WTC11 (cell line): ENCODE results near the gene WDR27. TPM values are rescaled to one million over a fixed set of nuclear protein-coding genes. Genes with fewer than 3 reads are reported as not detected.

Experiments used
- ATAC-seq: fragments of 200-7000 bp; cut with Tn5 transposase; 2 replicates; pipeline ENCODE4 v1.10.0; 2021; ENCODE audit warnings: mild to moderate bottlenecking, moderate library complexity
- CTCF ChIA-PET: fragments of 300-600 bp; sonication (Branson Sonifier 250); formaldehyde crosslinking; loops from one replicate; lab custom pipeline; 2021; ENCODE audit warnings: antibody characterized with exemption; lab: Charles Lee
- POLR2A ChIA-PET: fragments of 350-600 bp; sonication (Branson Sonifier 250); formaldehyde crosslinking; loops from one replicate; lab custom pipeline; 2021; ENCODE audit warnings: antibody characterized with exemption; lab: Charles Lee
- DNase-seq: peaks from one replicate; pipeline ENCODE4 v3.0.0; 2021; ENCODE audit warnings: low spot score
- H3K27ac Mint-ChIP-seq: 2 replicates; pipeline ENCODE4 v1.8.0; 2021; ENCODE audit warnings: mixed read lengths
- H3K27me3 Mint-ChIP-seq: 2 replicates; pipeline ENCODE4 v1.8.0; 2021; ENCODE audit warnings: low read depth, mild to moderate bottlenecking, moderate library complexity, mixed read lengths
- H3K36me3 Mint-ChIP-seq: 2 replicates; pipeline ENCODE4 v1.8.0; 2021; ENCODE audit warnings: mixed read lengths
- H3K4me1 Mint-ChIP-seq: 2 replicates; pipeline ENCODE4 v1.8.0; 2022; ENCODE audit warnings: mixed read lengths
- H3K4me3 Mint-ChIP-seq: 2 replicates; pipeline ENCODE4 v1.8.0; 2021; ENCODE audit warnings: mild to moderate bottlenecking, moderate library complexity, mixed read lengths
- H3K9me3 Mint-ChIP-seq: 2 replicates; pipeline ENCODE4 v1.8.0; 2021; ENCODE audit warnings: mixed read lengths
- AFF4 ChIP-seq: sonication (generic); formaldehyde crosslinking; IDR thresholded peaks from 2 replicates; pipeline ENCODE4 v1.8.1; 2023; ENCODE audit warnings: mild to moderate bottlenecking, missing genetic modification reagents, borderline replicate concordance
- AR ChIP-seq: fragments of 250-450 bp; sonication (Bioruptor Pico); IDR thresholded peaks from 2 replicates; pipeline ENCODE4 v1.9.0; 2021; ENCODE audit warnings: mild to moderate bottlenecking
- ATF1 ChIP-seq: sonication (generic); formaldehyde crosslinking; IDR thresholded peaks from 2 replicates; pipeline ENCODE4 v1.8.1; 2023; ENCODE audit warnings: mild to moderate bottlenecking, moderate library complexity, missing genetic modification reagents
- CBFB ChIP-seq: sonication (generic); formaldehyde crosslinking; IDR thresholded peaks from 2 replicates; pipeline ENCODE4 v1.8.1; 2022; ENCODE audit warnings: mild to moderate bottlenecking, low read depth, missing genetic modification reagents
- CREM ChIP-seq: sonication (generic); formaldehyde crosslinking; IDR thresholded peaks from 2 replicates; pipeline ENCODE4 v1.8.1; 2022; ENCODE audit warnings: mild to moderate bottlenecking, missing genetic modification reagents, moderate library complexity
- E2F1 ChIP-seq: sonication (generic); formaldehyde crosslinking; IDR thresholded peaks from 2 replicates; pipeline ENCODE4 v1.8.0; 2022; ENCODE audit warnings: mild to moderate bottlenecking, missing genetic modification reagents
- E2F4 ChIP-seq: sonication (generic); formaldehyde crosslinking; IDR thresholded peaks from 2 replicates; pipeline ENCODE4 v1.8.1; 2022; ENCODE audit warnings: low read depth, mild to moderate bottlenecking, moderate library complexity, missing genetic modification reagents, borderline replicate concordance
- EMX1 ChIP-seq: fragments of 250-450 bp; sonication (Bioruptor Pico); IDR thresholded peaks from 2 replicates; pipeline ENCODE4 v1.8.0; 2021; ENCODE audit warnings: mild to moderate bottlenecking
- FOXP4 ChIP-seq: sonication (generic); formaldehyde crosslinking; IDR thresholded peaks from 2 replicates; pipeline ENCODE4 v1.8.0; 2022; ENCODE audit warnings: mild to moderate bottlenecking, missing genetic modification reagents
- HMGA2 ChIP-seq: fragments of 250-450 bp; sonication (Bioruptor Pico); IDR thresholded peaks from 2 replicates; pipeline ENCODE4 v1.4.0; 2021; ENCODE audit warnings: mild to moderate bottlenecking, moderate library complexity
- NFYB ChIP-seq: sonication (generic); formaldehyde crosslinking; conservative IDR thresholded peaks from 2 replicates; pipeline ENCODE4 v1.8.0; 2022; ENCODE audit warnings: low read depth, missing genetic modification reagents
- NR2C2 ChIP-seq: sonication (generic); formaldehyde crosslinking; IDR thresholded peaks from 2 replicates; pipeline ENCODE4 v1.8.0; 2022; ENCODE audit warnings: mild to moderate bottlenecking, missing genetic modification reagents
- SOX15 ChIP-seq: fragments of 250-450 bp; sonication (Bioruptor Pico); IDR thresholded peaks from 2 replicates; pipeline ENCODE4 v1.9.0; 2021; ENCODE audit warnings: mild to moderate bottlenecking
- SP1 ChIP-seq: sonication (generic); formaldehyde crosslinking; conservative IDR thresholded peaks from 2 replicates; pipeline ENCODE4 v1.8.1; 2022; ENCODE audit warnings: missing genetic modification reagents
- TCF7 ChIP-seq: sonication (generic); formaldehyde crosslinking; IDR thresholded peaks from 2 replicates; pipeline ENCODE4 v1.8.0; 2022; ENCODE audit warnings: mild to moderate bottlenecking, low read depth, missing genetic modification reagents, moderate library complexity
- ZMAT4 ChIP-seq: fragments of 250-450 bp; sonication (Bioruptor Pico); IDR thresholded peaks from 2 replicates; pipeline ENCODE4 v1.9.0; 2021; ENCODE audit warnings: mild to moderate bottlenecking
- ZNF263 ChIP-seq: sonication (generic); formaldehyde crosslinking; IDR thresholded peaks from 2 replicates; pipeline ENCODE4 v1.8.1; 2022; ENCODE audit warnings: low read depth, mild to moderate bottlenecking, moderate library complexity, missing genetic modification reagents
- total RNA-seq: library from RNA; stranded (reverse); gene quantifications from 3 replicates; pipeline ENCODE4 v1.2.3, GENCODE V29; 2021

The WDR27 gene
- total RNA-seq, 1 experiment from 2014 or later, result 126 TPM

- TF ChIP-seq CBFB (CRISPR knock-in tag) (no peak), AR (no peak), ZNF263 (CRISPR knock-in tag) (no peak), NFYB (CRISPR knock-in tag) (no peak), ZMAT4 (CRISPR knock-in tag) (no peak), TCF7 (CRISPR knock-in tag) (no peak), AFF4 (CRISPR knock-in tag) (no peak), CREM (no peak), FOXP4 (CRISPR knock-in tag) (no peak), ATF1 (no peak), NR2C2 (CRISPR knock-in tag) (no peak), E2F4 (CRISPR knock-in tag) (no peak), E2F1 (CRISPR knock-in tag) (no peak), SOX15 (CRISPR knock-in tag) (no peak), SP1 (CRISPR knock-in tag) (no peak), EMX1 (CRISPR knock-in tag) (no peak), HMGA2 (no peak)
- DNase-seq (no peak), ATAC-seq (no peak)
- Mint-ChIP-seq H3K27ac (no peak overlapping the region; the same call in 1 of the 2 replicates), H3K27me3 (no peaks in the 10 kb centered on the region; the same call in 1 of the 2 replicates), H3K4me3 (no peak overlapping the region), H3K4me1 (no peaks in the 10 kb centered on the region), H3K9me3 (no peaks in the 10 kb centered on the region), H3K36me3 (no peaks in the 10 kb centered on the region)
- ChIA-PET CTCF (no interaction called here), POLR2A (no interaction called here)
These were observed 251.7 kb downstream of the WDR27 start for GRCh38 chr6:169450097-169450496.
